ENCODE data around the gene SPEG. TPM values are rescaled to one million over a fixed set of nuclear protein-coding genes. Genes with fewer than 3 reads are reported as not detected.

The SPEG gene
- total RNA-seq, 4 donors from 2014 or later, result 6.7 to 10.2 (median 8.1) TPM

GRCh38 chr2:219466816-219467735 lies 32.4 kb downstream of the SPEG start:
- Histone ChIP-seq H3K36me3 (no peaks in the 10 kb centered on the region), H3K4me1 (no peaks in the 10 kb centered on the region), H3K27ac (no peak overlapping the region), H3K27me3 (no peaks in the 10 kb centered on the region), H3K9me3 (no peaks in the 10 kb centered on the region), H3K4me3 (no peak overlapping the region)
- TF ChIP-seq POLR2A (IDR thresholded peaks at IDR 0.05) (no peak), CTCF (IDR thresholded peaks at IDR 0.05) (no peak), EP300 (IDR thresholded peaks at IDR 0.05) (no peak)
- DNase-seq (ENCODE audit: low spot score in 2 of 2), result no peak
- 77 to 79% methylated on average over 23 to 28 of the region's 28 CpGs for WGBS, 2 donors

- Histone ChIP-seq H3K4me1 (no peaks in the 10 kb centered on the region), H3K36me3 (no peaks in the 10 kb centered on the region), H3K9me3 (no peaks in the 10 kb centered on the region), H3K27ac (no peak overlapping the region), H3K4me3 (no peak overlapping the region), H3K27me3 (no peaks in the 10 kb centered on the region)
- TF ChIP-seq EP300 (IDR thresholded peaks at IDR 0.05) (no peak), POLR2A (IDR thresholded peaks at IDR 0.05) (no peak)
- no peak for DNase-seq (ENCODE audit: low spot score in 2 of 2)
- WGBS, 2 donors, result 92 to 96% methylated on average over 2 of the region's 2 CpGs
These were observed 33.1 kb downstream of the SPEG start for GRCh38 chr2:219467736-219468075.

GRCh38 chr2:219468410-219469185 lies 34.0 kb downstream of the SPEG start:
- DNase-seq (ENCODE audit: low spot score in 2 of 2), result no peak
- no peaks in the 10 kb centered on the region for H3K9me3 ChIP-seq
- H3K27ac ChIP-seq, result no peak overlapping the region
- 92 to 93% methylated on average over 13 to 17 of the region's 23 CpGs for WGBS, 2 donors
- H3K36me3 ChIP-seq, result no peaks in the 10 kb centered on the region
- TF ChIP-seq EP300 (IDR thresholded peaks at IDR 0.05), result no peak
- TF ChIP-seq CTCF (IDR thresholded peaks at IDR 0.05), result no peak
- TF ChIP-seq POLR2A (IDR thresholded peaks at IDR 0.05), result no peak
- no peak overlapping the region for H3K4me3 ChIP-seq
- H3K27me3 ChIP-seq, result no peaks in the 10 kb centered on the region
- no peaks in the 10 kb centered on the region for H3K4me1 ChIP-seq

- WGBS, 2 donors, result 78 to 81% methylated on average over 9 to 15 of the region's 16 CpGs
- Histone ChIP-seq H3K27ac (no peak overlapping the region), H3K36me3 (no peaks in the 10 kb centered on the region), H3K9me3 (no peaks in the 10 kb centered on the region), H3K4me1 (no peaks in the 10 kb centered on the region), H3K4me3 (no peak overlapping the region), H3K27me3 (no peaks in the 10 kb centered on the region)
- no peak for TF ChIP-seq POLR2A (IDR thresholded peaks at IDR 0.05)
- TF ChIP-seq EP300 (IDR thresholded peaks at IDR 0.05), result no peak
- TF ChIP-seq CTCF (IDR thresholded peaks at IDR 0.05), result no peak
- DNase-seq (ENCODE audit: low spot score in 2 of 2), result no peak
These were observed 34.6 kb downstream of the SPEG start for GRCh38 chr2:219469186-219469724.

- no peaks in the 10 kb centered on the region for H3K27me3 ChIP-seq
- no peak for DNase-seq (ENCODE audit: low spot score in 2 of 2)
- no peaks in the 10 kb centered on the region for H3K36me3 ChIP-seq
- no peak overlapping the region for H3K27ac ChIP-seq
- no peaks in the 10 kb centered on the region for H3K4me1 ChIP-seq
- TF ChIP-seq EP300 (IDR thresholded peaks at IDR 0.05) (no peak), POLR2A (IDR thresholded peaks at IDR 0.05) (no peak), CTCF (IDR thresholded peaks at IDR 0.05) (no peak)
- 72 to 84% methylated on average over 4 of the region's 4 CpGs for WGBS, 2 donors
- no peak overlapping the region for H3K4me3 ChIP-seq
- H3K9me3 ChIP-seq, result no peaks in the 10 kb centered on the region
These were observed 35.8 kb downstream of the SPEG start for GRCh38 chr2:219470429-219470828.

All from tibial nerve (tissue), 4 donors.